DMS53 treated with DMSO at 0.1 percent for 48 hours (cell line): ENCODE measurements around the gene IL20RB.
A peak's percentile ranks its signal among the peaks of the same experiment; 100 is the strongest.
"Not testable (repeated sequence)": the region's sequence is repeated elsewhere in the genome, so short reads cannot be mapped to it uniquely, and the experiment has no call there.

Source experiments
- DNase-seq: peaks from one replicate; lab custom pipeline; 2025; ENCODE audit not compliant: unreplicated experiment; lab: John Stamatoyannopoulos, UW

IL20RB gene

GRCh38 chr3:136984837-136985236, 27.1 kb downstream of the IL20RB start:
- DNase-seq: no peak

- DNase-seq: not testable (repeated sequence)
These were observed 29.7 kb downstream of the IL20RB start for GRCh38 chr3:136987398-136987980.

- no peak for DNase-seq
These were observed 30.9 kb downstream of the IL20RB start for GRCh38 chr3:136988651-136989050.

GRCh38 chr3:136989781-136990524, 32.2 kb downstream of the IL20RB start:
- DNase-seq: no peak

- no peak for DNase-seq
These were observed 33.0 kb downstream of the IL20RB start for GRCh38 chr3:136990826-136991225.

- DNase-seq: no peak
These were observed 34.3 kb downstream of the IL20RB start for GRCh38 chr3:136992115-136992514.

GRCh38 chr3:136994772-136995516, 37.2 kb downstream of the IL20RB start:
- DNase-seq: no peak

GRCh38 chr3:136995652-136996051, 37.9 kb downstream of the IL20RB start:
- DNase-seq: no peak

- DNase-seq: no peak
These were observed 42.3 kb downstream of the IL20RB start for GRCh38 chr3:137000039-137000438.

GRCh38 chr3:137007376-137007775, 49.6 kb downstream of the IL20RB start:
- not testable (repeated sequence) for DNase-seq

GRCh38 chr3:137008131-137008530, 50.3 kb downstream of the IL20RB start:
- no peak for DNase-seq

- no peak for DNase-seq
These were observed 51.2 kb downstream of the IL20RB start for GRCh38 chr3:137008976-137009375.

GRCh38 chr3:137010137-137010536, 52.4 kb downstream of the IL20RB start:
- DNase-seq: no peak

- no peak for DNase-seq
These were observed 53.4 kb downstream of the IL20RB start for GRCh38 chr3:137011153-137011552.

- no peak for DNase-seq
These were observed 54.3 kb downstream of the IL20RB start for GRCh38 chr3:137012097-137012501.

GRCh38 chr3:137013951-137014688, 56.3 kb downstream of the IL20RB start:
- DNase-seq: peak; percentile 65

- DNase-seq: not testable (repeated sequence)
These were observed 59.5 kb downstream of the IL20RB start for GRCh38 chr3:137017316-137017715.

- no peak for DNase-seq
These were observed 62.5 kb downstream of the IL20RB start for GRCh38 chr3:137020315-137020714.

GRCh38 chr3:137020888-137021287, 63.1 kb downstream of the IL20RB start:
- no peak for DNase-seq

- DNase-seq: no peak
These were observed 66.6 kb downstream of the IL20RB start for GRCh38 chr3:137024348-137024747.

- no peak for DNase-seq
These were observed 68.9 kb downstream of the IL20RB start for GRCh38 chr3:137026701-137027100.
